Natural killer cell (primary cell): ENCODE data around the gene ALOXE3. TPM values are rescaled to one million over a fixed set of nuclear protein-coding genes. Genes with fewer than 3 reads are reported as not detected.
A peak's percentile ranks its signal among the peaks of the same experiment; 100 is the strongest.

ENCODE experiments used
- ATAC-seq, 3 donors: fragments of 150-1000 bp in 2 of 3; fragments of 200-7000 bp in 1 of 3; cut with Tn5 transposase; 1 replicate in 1 of 3; 2 replicates in 2 of 3; pipeline ENCODE4 v1.10.0; 2021; ENCODE audit warnings: mild to moderate bottlenecking in 2 of 3, moderate library complexity in 2 of 3
- DNase-seq, 2 donors: peaks; one replicate each; pipeline versions ENCODE4 v3.0.0 to v3.0.0-alpha.2; 2013 to 2021; ENCODE audit warnings: mixed read lengths in 1 of 2
- H3K27ac ChIP-seq: one replicate; pipeline ENCODE4 v1.5.1; 2013; ENCODE audit warnings: mild to moderate bottlenecking, low read length
- H3K27me3 ChIP-seq: one replicate; pipeline ENCODE4 v1.6.1; 2013; ENCODE audit warnings: low read length; ENCODE audit not compliant: control insufficient read depth, insufficient read depth
- H3K36me3 ChIP-seq: one replicate; pipeline ENCODE4 v1.6.1; 2013; ENCODE audit warnings: low read length; ENCODE audit not compliant: control insufficient read depth, insufficient read depth
- H3K4me1 ChIP-seq: one replicate; pipeline ENCODE4 v1.6.1; 2013; ENCODE audit warnings: low read length; ENCODE audit not compliant: control insufficient read depth, insufficient read depth
- H3K4me3 ChIP-seq: one replicate; pipeline ENCODE4 v1.5.1; 2013; ENCODE audit warnings: low read length
- H3K9me3 ChIP-seq: one replicate; pipeline ENCODE4 v1.6.1; 2013; ENCODE audit warnings: low read length; ENCODE audit not compliant: control insufficient read depth, insufficient read depth
- H3K27ac Mint-ChIP-seq, 2 donors: one replicate each; pipeline ENCODE4 v1.8.0; 2022; ENCODE audit warnings: mild to moderate bottlenecking in 2 of 2, mixed read lengths in 2 of 2, moderate library complexity in 1 of 2
- H3K27me3 Mint-ChIP-seq, 2 donors: one replicate each; pipeline ENCODE4 v1.8.0; 2022; ENCODE audit warnings: low read depth in 2 of 2, mixed read lengths in 2 of 2
- H3K36me3 Mint-ChIP-seq: one replicate; pipeline ENCODE4 v1.8.0; 2022; ENCODE audit warnings: mixed read lengths
- H3K4me1 Mint-ChIP-seq, 2 donors: one replicate each; pipeline ENCODE4 v1.8.0; 2022; ENCODE audit warnings: mixed read lengths in 2 of 2
- H3K4me3 Mint-ChIP-seq: one replicate; pipeline ENCODE4 v1.8.0; 2022; ENCODE audit warnings: mild to moderate bottlenecking, moderate library complexity, mixed read lengths
- H3K9me3 Mint-ChIP-seq, 2 donors: one replicate each; pipeline ENCODE4 v1.8.0; 2022; ENCODE audit warnings: mixed read lengths in 2 of 2
- WGBS: methylation state at CpG from one replicate; pipeline ENCODE4 v1.1.7; 2013; ENCODE audit warnings: missing lambda C conversion rate; ENCODE audit not compliant: insufficient coverage; 5-methylcytosine and 5-hydroxymethylcytosine counted together
- intact Hi-C: fragments of 100-400 bp; cut with micrococcal nuclease; formaldehyde crosslinking; loops from one replicate; pipeline ENCODE4 v1.14.2; 2022
- total RNA-seq, 4 donors: library from RNA; stranded (reverse); fragments of 120-200 nt in 1 of 4; gene quantifications; one replicate each; pipeline versions ENCODE4 v1.2.3 to v1.2.4, GENCODE V29; 2013 to 2022
- TF ChIP-seq, protein P1 (sequence below): fragments of 200-600 bp; IDR thresholded peaks from one replicate; pipeline ENCODE4 v1.8.0; 2022; ENCODE audit warnings: antibody characterized with exemption

Gene ALOXE3
- total RNA-seq, 3 donors from 2014 or later (not counting 1 experiment from before 2014, with no cell fraction given), result not detected

- ATAC-seq (peak; percentile 89 to 97 (median 95)), DNase-seq (peak; percentile 85 to 95)
- H3K9me3 Mint-ChIP-seq, result no peaks in the 10 kb centered on the region
- TF ChIP-seq, protein P1, sequence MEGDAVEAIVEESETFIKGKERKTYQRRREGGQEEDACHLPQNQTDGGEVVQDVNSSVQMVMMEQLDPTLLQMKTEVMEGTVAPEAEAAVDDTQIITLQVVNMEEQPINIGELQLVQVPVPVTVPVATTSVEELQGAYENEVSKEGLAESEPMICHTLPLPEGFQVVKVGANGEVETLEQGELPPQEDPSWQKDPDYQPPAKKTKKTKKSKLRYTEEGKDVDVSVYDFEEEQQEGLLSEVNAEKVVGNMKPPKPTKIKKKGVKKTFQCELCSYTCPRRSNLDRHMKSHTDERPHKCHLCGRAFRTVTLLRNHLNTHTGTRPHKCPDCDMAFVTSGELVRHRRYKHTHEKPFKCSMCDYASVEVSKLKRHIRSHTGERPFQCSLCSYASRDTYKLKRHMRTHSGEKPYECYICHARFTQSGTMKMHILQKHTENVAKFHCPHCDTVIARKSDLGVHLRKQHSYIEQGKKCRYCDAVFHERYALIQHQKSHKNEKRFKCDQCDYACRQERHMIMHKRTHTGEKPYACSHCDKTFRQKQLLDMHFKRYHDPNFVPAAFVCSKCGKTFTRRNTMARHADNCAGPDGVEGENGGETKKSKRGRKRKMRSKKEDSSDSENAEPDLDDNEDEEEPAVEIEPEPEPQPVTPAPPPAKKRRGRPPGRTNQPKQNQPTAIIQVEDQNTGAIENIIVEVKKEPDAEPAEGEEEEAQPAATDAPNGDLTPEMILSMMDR, result peak; percentile 92
- H3K4me1 Mint-ChIP-seq, result peaks cover 16 to 31% of the 10 kb centered on the region in 2 donors
- Histone ChIP-seq H3K4me1 (peaks cover 38% of the 10 kb centered on the region), H3K4me3 (no peak overlapping the region), H3K36me3 (no peaks in the 10 kb centered on the region), H3K27me3 (peaks cover 37% of the 10 kb centered on the region), H3K27ac (no peak overlapping the region), H3K9me3 (no peaks in the 10 kb centered on the region)
- intact Hi-C loops, result loop anchor here (2.0 kb wide), 1 partner anchor 17 kb away; no protein-coding TSS in a partner anchor
- H3K27me3 Mint-ChIP-seq, result peaks cover 45 to 52% of the 10 kb centered on the region in 2 donors
- WGBS, result 8% methylated on average over 28 of the region's 28 CpGs
- H3K27ac Mint-ChIP-seq, result peak overlapping the region; percentile 77 to 93
- H3K4me3 Mint-ChIP-seq, result peak overlapping the region; percentile 83
- no peaks in the 10 kb centered on the region for H3K36me3 Mint-ChIP-seq
These were observed 44.5 kb downstream of the ALOXE3 start for GRCh38 chr17:8073627-8074484.

DNA sequence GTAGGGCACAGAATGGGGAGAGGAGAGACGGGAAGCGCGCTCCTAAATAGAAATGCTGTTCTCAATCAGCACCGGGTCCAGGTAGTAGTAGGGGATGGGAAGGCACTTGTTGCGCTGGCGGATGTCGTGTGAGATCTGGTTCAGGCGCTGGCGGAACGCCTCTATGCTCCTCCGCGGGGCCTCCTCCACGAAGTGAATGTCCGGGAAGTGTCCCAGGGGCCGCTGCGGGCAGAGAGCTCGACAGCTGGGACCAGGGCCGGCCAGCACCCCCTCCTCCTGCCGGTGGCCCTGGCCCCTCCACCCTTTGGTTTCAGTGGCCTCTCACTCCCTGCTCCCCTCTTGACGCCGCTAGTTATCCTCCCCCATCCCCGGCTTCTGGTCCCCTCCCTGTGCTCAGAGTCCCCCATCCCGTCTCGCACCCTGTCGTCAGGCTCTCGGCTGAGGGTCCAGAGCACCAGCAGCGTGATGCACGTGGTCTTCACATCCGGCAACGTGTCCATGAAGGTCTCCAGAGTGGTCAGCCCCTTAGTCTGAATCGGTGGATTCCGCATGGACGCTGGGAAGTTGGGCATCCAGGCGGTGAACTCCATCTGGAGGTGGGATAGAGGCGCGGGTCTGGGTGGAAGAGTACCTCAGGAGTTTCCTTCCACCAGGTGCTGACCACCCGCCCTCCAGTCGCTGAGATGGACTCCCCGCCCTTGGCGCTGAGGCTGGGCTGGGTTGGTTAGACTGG is 45.4 kb downstream of the ALOXE3 start:
- Histone ChIP-seq H3K27ac (no peak overlapping the region), H3K27me3 (peaks cover 37% of the 10 kb centered on the region), H3K36me3 (no peaks in the 10 kb centered on the region), H3K4me3 (no peak overlapping the region), H3K4me1 (peaks cover 34% of the 10 kb centered on the region), H3K9me3 (no peaks in the 10 kb centered on the region)
- 8% methylated on average over 40 of the region's 40 CpGs for WGBS
- DNase-seq (peak in 1 of 2 donors; percentile 68), ATAC-seq (peak in 2 of 3 donors; percentile 19 to 21)
- peak overlapping the region; percentile 49 for H3K4me3 Mint-ChIP-seq
- peak overlapping the region; percentile 77 to 93 for H3K27ac Mint-ChIP-seq
- no peaks in the 10 kb centered on the region for H3K9me3 Mint-ChIP-seq
- peaks cover 16 to 31% of the 10 kb centered on the region in 2 donors for H3K4me1 Mint-ChIP-seq
- no peaks in the 10 kb centered on the region for H3K36me3 Mint-ChIP-seq
- TF ChIP-seq, protein P1, result no peak
- H3K27me3 Mint-ChIP-seq, result peaks cover 45 to 52% of the 10 kb centered on the region in 2 donors
- intact Hi-C loops, result loop anchor here (2.0 kb wide), 1 partner anchor 16 kb away; no protein-coding TSS in a partner anchor

DNA sequence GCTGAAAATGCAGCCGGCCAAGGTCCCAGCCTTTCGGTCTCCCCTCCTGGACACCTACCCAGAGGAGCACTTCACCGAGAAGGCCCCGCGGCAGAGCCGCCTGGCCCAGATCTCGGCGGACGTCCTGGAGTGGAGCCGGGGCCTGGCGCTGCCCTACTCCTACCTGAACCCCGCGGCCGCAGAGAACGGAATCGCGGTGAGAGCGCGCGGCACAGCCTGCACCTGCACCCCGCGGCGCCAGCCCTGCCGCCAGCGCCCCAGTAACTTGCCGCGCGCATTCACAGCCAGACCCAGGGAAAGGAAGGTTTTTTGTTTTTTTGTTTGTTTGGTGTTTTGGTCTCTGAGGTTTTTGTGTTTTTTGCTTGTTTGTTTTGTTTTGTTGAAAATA is 46.0 kb downstream of the ALOXE3 start:
- Histone ChIP-seq H3K9me3 (no peaks in the 10 kb centered on the region), H3K4me3 (no peak overlapping the region), H3K36me3 (no peaks in the 10 kb centered on the region), H3K27me3 (peaks cover 37% of the 10 kb centered on the region), H3K4me1 (peaks cover 40% of the 10 kb centered on the region), H3K27ac (no peak overlapping the region)
- peaks cover 16 to 31% of the 10 kb centered on the region in 2 donors for H3K4me1 Mint-ChIP-seq
- 10% methylated on average over 28 of the region's 28 CpGs for WGBS
- H3K36me3 Mint-ChIP-seq, result no peaks in the 10 kb centered on the region
- peak overlapping the region in 1 of 2 donors; percentile 93 for H3K27ac Mint-ChIP-seq
- TF ChIP-seq, protein P1, result no peak
- peaks cover 45 to 51% of the 10 kb centered on the region in 2 donors for H3K27me3 Mint-ChIP-seq
- DNase-seq (no peak), ATAC-seq (no peak)
- H3K9me3 Mint-ChIP-seq, result no peaks in the 10 kb centered on the region
- intact Hi-C loops, result loop anchor here (2.0 kb wide), 1 partner anchor 16 kb away; no protein-coding TSS in a partner anchor
- peak overlapping the region; percentile 49 for H3K4me3 Mint-ChIP-seq
